HepG2 (cell line): ENCODE measurements around the gene AKT2. TPM values are rescaled to one million over a fixed set of nuclear protein-coding genes. Genes with fewer than 3 reads are reported as not detected.

Source experiments
- ATAC-seq: fragments of 200-7000 bp; cut with Tn5 transposase; 3 replicates; pipeline ENCODE4 v1.9.1; 2020; ENCODE audit warnings: mild to moderate bottlenecking, moderate library complexity
- BruUV-seq: library from RNA; stranded (reverse); fragments of 400-500 nt; replicated peaks from 2 replicates; lab custom pipeline; 2021; lab: Mats Ljungman, UMichigan
- CTCF ChIA-PET: fragments of 300-600 bp; formaldehyde crosslinking; extraction: SDS; loops from one replicate; lab custom pipeline; 2021; ENCODE audit warnings: low total read pairs, inconsistent platforms, low intra/inter-chr PET ratio; lab: Yijun Ruan, JAX
- POLR2A ChIA-PET: fragments of 350-600 bp; sonication (Branson Sonifier 250); formaldehyde crosslinking; loops from one replicate; lab custom pipeline; 2020; ENCODE audit warnings: antibody characterized with exemption, inconsistent platforms; lab: Yijun Ruan, JAX
- DNase-seq: peaks from one replicate; pipeline ENCODE4 v3.0.0-alpha.2; 2015; ENCODE audit warnings: low spot score
- FAIRE-seq: peaks from 3 replicates; lab custom pipeline; 2011; peaks lifted over from hg19 to GRCh38; lab: Jason Lieb, UNC
- H2AFZ ChIP-seq: one replicate; pipeline ENCODE4 v1.6.1; 2011; ENCODE audit warnings: low read length, inconsistent platforms
- H3K27ac ChIP-seq: fragments of 300-600 bp; 3 replicates; pipeline ENCODE4 v1.8.0; 2011; ENCODE audit warnings: mixed run types, mild to moderate bottlenecking, mixed read lengths, low read length, inconsistent platforms; ENCODE audit not compliant: insufficient read depth; ENCODE audit errors: extremely low read length
- H3K27me3 ChIP-seq, 2 experiments: fragments of 200-600 bp in 1 of 2; 2 replicates in 1 of 2; 3 replicates in 1 of 2; pipeline versions ENCODE4 v1.6.0 to v1.8.0; 2011; ENCODE audit warnings: low read length in 2 of 2, mild to moderate bottlenecking in 2 of 2, moderate library complexity in 2 of 2, inconsistent platforms in 1 of 2; ENCODE audit not compliant: insufficient read depth in 2 of 2, control insufficient read depth in 1 of 2
- H3K36me3 ChIP-seq, 2 experiments: fragments of 200-600 bp in 1 of 2; replicated peaks in 1 of 2; 2 replicates in 1 of 2; 3 replicates in 1 of 2; pipeline versions ENCODE4 v1.5.1 to v1.8.0; 2011; ENCODE audit warnings: low read length in 2 of 2, inconsistent platforms in 1 of 2; ENCODE audit not compliant: insufficient read depth in 2 of 2, control insufficient read depth in 1 of 2
- H3K4me1 ChIP-seq: 2 replicates; pipeline ENCODE4 v1.5.1; 2012; ENCODE audit warnings: low read length, inconsistent platforms; ENCODE audit not compliant: insufficient read depth
- H3K4me2 ChIP-seq: 2 replicates; pipeline ENCODE4 v1.6.0; 2011; ENCODE audit warnings: low read depth, low read length, inconsistent platforms
- H3K4me3 ChIP-seq, 3 experiments: fragments of 200-600 bp in 1 of 3; sonication (generic), shearing (Covaris generic) in 1 of 3; replicated peaks in 1 of 3; 2 replicates each; pipeline ENCODE4 v1.5.1; 2011 to 2016; ENCODE audit warnings: low read length in 3 of 3, inconsistent platforms in 2 of 3, low read depth in 2 of 3, mild to moderate bottlenecking in 2 of 3, control low read depth in 1 of 3, mixed read lengths in 1 of 3; ENCODE audit not compliant: insufficient read depth in 1 of 3
- H3K79me2 ChIP-seq: one replicate; pipeline ENCODE4 v1.6.1; 2011; ENCODE audit warnings: low read length, inconsistent platforms; ENCODE audit not compliant: insufficient read depth
- H3K9ac ChIP-seq: 2 replicates; pipeline ENCODE4 v1.6.0; 2011; ENCODE audit warnings: mild to moderate bottlenecking, low read depth, low read length, inconsistent platforms; ENCODE audit not compliant: insufficient read depth
- H3K9me3 ChIP-seq: 2 replicates; pipeline ENCODE4 v1.5.1; 2012; ENCODE audit warnings: mild to moderate bottlenecking, low read length
- H4K20me1 ChIP-seq: 2 replicates; pipeline ENCODE4 v1.6.0; 2011; ENCODE audit warnings: inconsistent platforms, mild to moderate bottlenecking, low read length, moderate library complexity; ENCODE audit not compliant: insufficient read depth
- AGO2 ChIP-seq: fragments of 200-400 bp; formaldehyde crosslinking; optimal IDR thresholded peaks from 2 replicates; pipeline ENCODE3; 2017; ENCODE audit warnings: mild to moderate bottlenecking, low read depth, low read length, moderate library complexity
- WGBS: methylation state at CpG from one replicate; pipeline ENCODE4 v1.1.6; 2017; ENCODE audit warnings: low lambda C conversion rate; 5-methylcytosine and 5-hydroxymethylcytosine counted together
- in situ Hi-C: cut with HindIII; loops from 2 replicates; pipeline ENCODE4 v1.10.0; 2017; ENCODE audit warnings: low pct_unique_long_range_greater_than_20kb; ENCODE audit not compliant: extremely low pct_ligation_motif_present
- intact Hi-C: fragments of 100-400 bp; cut with micrococcal nuclease; formaldehyde crosslinking; loops from one replicate; pipeline ENCODE4 v1.10.0; 2022; ENCODE audit not compliant: unreplicated experiment
- polyA plus RNA-seq, 8 experiments: library from polyadenylated mRNA; depleted of rRNA in 3 of 8; stranded (reverse) in 7 of 8; unstranded in 1 of 8; fragments of >200 nt; fragmentation: Illumina TruSeq in 4 of 8; extraction: Trizol in 4 of 8; gene quantifications; 2 replicates each; pipeline versions ENCODE4 v1.2.1 to v1.2.3, GENCODE V29; 2011 to 2016; ENCODE audit warnings: low read depth in 4 of 8, missing spikeins in 1 of 8, mixed read lengths in 1 of 8; ENCODE audit not compliant: insufficient read depth in 1 of 8
- total RNA-seq, 5 experiments: library from RNA; depleted of rRNA; stranded (reverse); fragments of >200 nt; fragmentation: Illumina TruSeq; extraction: Trizol; gene quantifications; 2 replicates each; pipeline ENCODE4 v1.2.3, GENCODE V29; 2016; ENCODE audit warnings: low read depth in 1 of 5
- TF ChIP-seq, protein P1 (sequence below): sonication (generic); formaldehyde crosslinking; IDR thresholded peaks from 2 replicates; pipeline ENCODE4 v1.4.0; 2020; ENCODE audit warnings: missing genetic modification reagents, mild to moderate bottlenecking, borderline replicate concordance
- TF ChIP-seq, protein P2 (sequence below): IDR thresholded peaks from 2 replicates; pipeline ENCODE4 v1.6.1; 2018; ENCODE audit warnings: missing genetic modification reagents

The AKT2 gene
- total and polyA plus RNA-seq, 2 of the 13 experiments (the other 11 are each of a cell fraction or from before 2014, with no cell fraction given), result 82.1 to 173 TPM

DNA sequence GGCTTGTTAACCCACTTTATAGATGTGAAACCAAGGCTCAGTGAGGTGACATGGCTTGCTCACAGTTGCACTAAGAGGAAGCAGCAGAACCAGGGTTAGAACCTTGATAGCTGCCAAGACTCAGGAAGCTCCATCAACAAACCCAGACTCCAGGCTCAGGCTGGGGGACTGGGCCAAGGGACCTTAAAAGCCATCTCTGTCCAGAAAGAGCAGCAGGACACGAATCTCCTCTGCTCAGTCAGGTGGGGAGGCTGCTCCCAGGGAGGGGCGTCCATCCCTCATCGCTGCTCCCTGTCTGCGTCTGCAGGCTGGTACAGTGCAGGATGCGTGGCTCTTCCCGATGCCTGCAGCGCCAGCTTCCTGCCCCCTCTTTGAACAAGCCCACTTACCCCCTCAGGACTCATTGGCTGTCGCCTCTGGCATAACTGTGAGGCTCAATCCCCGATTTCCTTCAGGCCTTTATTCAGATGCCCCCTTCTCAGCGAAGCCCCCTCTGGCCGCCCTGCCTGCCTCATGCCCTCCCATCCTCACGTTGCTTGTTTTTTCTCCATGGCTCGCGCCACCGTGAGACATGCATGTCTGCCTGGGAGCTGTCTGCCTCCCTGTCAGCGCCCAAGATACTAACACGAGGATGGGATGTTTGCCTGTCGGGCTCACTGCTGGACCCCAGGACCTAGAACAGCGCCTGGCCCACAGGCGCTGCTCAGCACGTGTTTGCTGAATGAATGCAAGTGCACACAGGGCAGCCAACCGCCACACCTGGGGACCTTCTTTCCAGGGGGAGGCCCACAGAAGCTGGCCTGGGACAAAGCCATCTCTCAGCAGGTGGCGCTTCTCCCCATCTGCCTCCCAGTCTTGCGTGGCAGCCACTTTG is 21.5 kb downstream of the AKT2 start:
- TF ChIP-seq, protein P1, sequence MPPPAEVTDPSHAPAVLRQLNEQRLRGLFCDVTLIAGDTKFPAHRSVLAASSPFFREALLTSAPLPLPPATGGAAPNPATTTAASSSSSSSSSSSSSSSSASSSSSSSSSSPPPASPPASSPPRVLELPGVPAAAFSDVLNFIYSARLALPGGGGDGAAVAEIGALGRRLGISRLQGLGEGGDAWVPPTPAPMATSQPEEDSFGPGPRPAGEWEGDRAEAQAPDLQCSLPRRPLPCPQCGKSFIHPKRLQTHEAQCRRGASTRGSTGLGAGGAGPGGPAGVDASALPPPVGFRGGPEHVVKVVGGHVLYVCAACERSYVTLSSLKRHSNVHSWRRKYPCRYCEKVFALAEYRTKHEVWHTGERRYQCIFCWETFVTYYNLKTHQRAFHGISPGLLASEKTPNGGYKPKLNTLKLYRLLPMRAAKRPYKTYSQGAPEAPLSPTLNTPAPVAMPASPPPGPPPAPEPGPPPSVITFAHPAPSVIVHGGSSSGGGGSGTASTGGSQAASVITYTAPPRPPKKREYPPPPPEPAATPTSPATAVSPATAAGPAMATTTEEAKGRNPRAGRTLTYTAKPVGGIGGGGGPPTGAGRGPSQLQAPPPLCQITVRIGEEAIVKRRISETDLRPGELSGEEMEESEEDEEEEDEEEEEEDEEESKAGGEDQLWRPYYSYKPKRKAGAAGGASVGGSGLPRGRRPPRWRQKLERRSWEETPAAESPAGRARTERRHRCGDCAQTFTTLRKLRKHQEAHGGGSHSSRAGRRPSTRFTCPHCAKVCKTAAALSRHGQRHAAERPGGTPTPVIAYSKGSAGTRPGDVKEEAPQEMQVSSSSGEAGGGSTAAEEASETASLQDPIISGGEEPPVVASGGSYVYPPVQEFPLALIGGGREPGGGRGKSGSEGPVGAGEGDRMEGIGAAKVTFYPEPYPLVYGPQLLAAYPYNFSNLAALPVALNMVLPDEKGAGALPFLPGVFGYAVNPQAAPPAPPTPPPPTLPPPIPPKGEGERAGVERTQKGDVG, result no peak
- TF ChIP-seq AGO2, result peak; percentile 55
- TF ChIP-seq, protein P2, sequence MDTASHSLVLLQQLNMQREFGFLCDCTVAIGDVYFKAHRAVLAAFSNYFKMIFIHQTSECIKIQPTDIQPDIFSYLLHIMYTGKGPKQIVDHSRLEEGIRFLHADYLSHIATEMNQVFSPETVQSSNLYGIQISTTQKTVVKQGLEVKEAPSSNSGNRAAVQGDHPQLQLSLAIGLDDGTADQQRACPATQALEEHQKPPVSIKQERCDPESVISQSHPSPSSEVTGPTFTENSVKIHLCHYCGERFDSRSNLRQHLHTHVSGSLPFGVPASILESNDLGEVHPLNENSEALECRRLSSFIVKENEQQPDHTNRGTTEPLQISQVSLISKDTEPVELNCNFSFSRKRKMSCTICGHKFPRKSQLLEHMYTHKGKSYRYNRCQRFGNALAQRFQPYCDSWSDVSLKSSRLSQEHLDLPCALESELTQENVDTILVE (CRISPR knock-in tag), result no peak
- Histone ChIP-seq H3K27me3 (no peaks in the 10 kb centered on the region), H3K9ac (no peak overlapping the region), H3K79me2 (peaks cover 50% of the 10 kb centered on the region), H3K36me3 (peaks cover 13 to 31% of the 10 kb centered on the region in 2 experiments; a peak in 4 of 5 replicates), H3K4me1 (peaks cover 9% of the 10 kb centered on the region), H4K20me1 (peaks cover 16% of the 10 kb centered on the region; the same call in 1 of the 2 replicates), H3K9me3 (no peaks in the 10 kb centered on the region), H2AFZ (no peak overlapping the region), H3K27ac (no peak overlapping the region), H3K4me2 (no peak overlapping the region), H3K4me3 (no peak overlapping the region)
- DNase-seq (no peak), FAIRE-seq (no peak), ATAC-seq (no peak)
- POLR2A ChIA-PET, result no interaction called here
- BruUV-seq, result no TSS peak
- 97% methylated on average over 18 of the region's 24 CpGs for WGBS
- in situ Hi-C loops (no loop called here), intact Hi-C loops (no loop called here)
- CTCF ChIA-PET, result no interaction called here
